Neural progenitor cell (in vitro differentiated cells): Measurements from ENCODE around the gene GALNT17. TPM values are rescaled to one million over a fixed set of nuclear protein-coding genes. Genes with fewer than 3 reads are reported as not detected.
A peak's percentile ranks its signal among the peaks of the same experiment; 100 is the strongest.

ENCODE experiments used
- DNase-seq: peaks from one replicate; pipeline ENCODE4 v3.0.0-alpha.2; 2016; ENCODE audit warnings: low spot score
- H2AFZ ChIP-seq: fragments of 200-600 bp; sonication (generic); replicated peaks from 2 replicates; pipeline ENCODE4 v1.6.1; 2016; ENCODE audit warnings: antibody characterized with exemption
- H3F3A ChIP-seq: fragments of 200-600 bp; sonication (generic); 2 replicates; pipeline ENCODE4 v1.6.1; 2016; ENCODE audit warnings: antibody characterized with exemption, low read depth
- H3K27ac ChIP-seq: fragments of 200-600 bp; sonication (generic); 2 replicates; pipeline ENCODE4 v1.5.1; 2016; ENCODE audit warnings: mild to moderate bottlenecking
- H3K27me3 ChIP-seq: fragments of 200-600 bp; sonication (generic); 2 replicates; pipeline ENCODE4 v1.6.1; 2016; ENCODE audit warnings: mild to moderate bottlenecking, moderate library complexity
- H3K36me3 ChIP-seq: fragments of 200-600 bp; sonication (generic); 2 replicates; pipeline ENCODE4 v1.5.1; 2016
- H3K4me1 ChIP-seq: fragments of 200-600 bp; sonication (generic); 2 replicates; pipeline ENCODE4 v1.6.1; 2016; ENCODE audit warnings: mixed run types
- H3K4me2 ChIP-seq: fragments of 200-600 bp; sonication (generic); 2 replicates; pipeline ENCODE4 v1.6.1; 2016
- H3K4me3 ChIP-seq: fragments of 200-600 bp; sonication (generic); 2 replicates; pipeline ENCODE4 v1.5.1; 2016
- H3K79me2 ChIP-seq: fragments of 200-600 bp; sonication (generic); 2 replicates; pipeline ENCODE4 v1.6.1; 2016; ENCODE audit warnings: low read depth
- H3K9ac ChIP-seq: fragments of 200-600 bp; sonication (generic); 2 replicates; pipeline ENCODE4 v1.6.1; 2016
- H3K9me3 ChIP-seq: fragments of 200-600 bp; sonication (generic); 2 replicates; pipeline ENCODE4 v1.5.1; 2016; ENCODE audit warnings: low read depth
- H4K20me1 ChIP-seq: fragments of 200-600 bp; sonication (generic); 2 replicates; pipeline ENCODE4 v1.6.1; 2016; ENCODE audit warnings: low read depth
- H3K27ac Mint-ChIP-seq: 3 replicates; pipeline ENCODE4 v1.8.0; 2021; ENCODE audit warnings: mixed read lengths
- H3K27me3 Mint-ChIP-seq: 2 replicates; pipeline ENCODE4 v1.8.0; 2022; ENCODE audit warnings: low read depth, mild to moderate bottlenecking, inconsistent platforms, moderate library complexity, mixed read lengths; ENCODE audit not compliant: insufficient read depth
- H3K36me3 Mint-ChIP-seq: 3 replicates; pipeline ENCODE4 v1.8.0; 2021; ENCODE audit warnings: mixed read lengths
- H3K4me1 Mint-ChIP-seq: 3 replicates; pipeline ENCODE4 v1.8.0; 2021; ENCODE audit warnings: mixed read lengths
- H3K4me3 Mint-ChIP-seq: 3 replicates; pipeline ENCODE4 v1.8.0; 2021; ENCODE audit warnings: mild to moderate bottlenecking, moderate library complexity, mixed read lengths
- H3K9me3 Mint-ChIP-seq: 3 replicates; pipeline ENCODE4 v1.8.0; 2020; ENCODE audit warnings: mixed read lengths
- CTCF ChIP-seq: fragments of 200-600 bp; sonication (generic); IDR thresholded peaks from 2 replicates; pipeline ENCODE4 v1.5.1; 2017; ENCODE audit warnings: antibody characterized with exemption, mild to moderate bottlenecking
- EZH2 ChIP-seq: fragments of 200-600 bp; sonication (generic); IDR thresholded peaks from 2 replicates; pipeline ENCODE4 v1.6.1; 2017; ENCODE audit warnings: antibody characterized with exemption, mild to moderate bottlenecking, moderate library complexity
- EZH2phosphoT487 ChIP-seq: fragments of 200-600 bp; sonication (generic); IDR thresholded peaks from 2 replicates; pipeline ENCODE4 v1.6.1; 2017; ENCODE audit warnings: antibody characterized with exemption
- total RNA-seq: library from RNA; depleted of rRNA; stranded (reverse); fragments of >200 nt; gene quantifications from 2 replicates; pipeline ENCODE4 v1.2.3, GENCODE V29; 2015; ENCODE audit warnings: low replicate concordance

Gene GALNT17
- total RNA-seq, 1 donor from 2014 or later: 17.1 TPM

DNA sequence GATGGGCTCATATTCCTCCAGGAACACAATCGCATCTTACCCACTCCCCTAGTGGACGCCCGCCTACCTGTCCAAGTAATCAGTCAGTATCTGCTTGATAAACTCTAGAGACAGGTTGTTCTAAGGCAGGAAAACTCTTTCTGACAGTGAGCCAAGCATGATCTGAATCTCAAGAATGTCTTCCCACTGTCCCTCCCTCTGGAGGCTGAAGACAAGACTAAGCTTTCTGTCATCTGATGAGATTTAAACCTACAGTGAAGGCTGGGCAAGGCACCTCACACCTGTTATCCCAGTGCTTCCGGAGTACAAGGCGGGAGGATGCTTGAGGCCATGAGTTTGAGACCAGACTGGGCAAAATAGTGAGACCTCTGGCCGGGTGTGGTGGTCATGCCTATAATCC, 586.6 kb downstream of the GALNT17 start:
- Histone ChIP-seq H4K20me1 (no peaks in the 10 kb centered on the region), H3K79me2 (no peaks in the 10 kb centered on the region), H3F3A (peaks cover 15% of the 10 kb centered on the region), H3K4me1 (peaks cover 19% of the 10 kb centered on the region), H3K36me3 (no peaks in the 10 kb centered on the region), H3K4me2 (no peak overlapping the region), H3K4me3 (no peak overlapping the region), H3K9me3 (no peaks in the 10 kb centered on the region), H2AFZ (no peak overlapping the region), H3K27ac (no peak overlapping the region), H3K27me3 (no peaks in the 10 kb centered on the region), H3K9ac (no peak overlapping the region)
- Mint-ChIP-seq H3K27me3 (peaks cover 6% of the 10 kb centered on the region), H3K36me3 (no peaks in the 10 kb centered on the region), H3K4me3 (no peak overlapping the region), H3K27ac (no peak overlapping the region), H3K9me3 (no peaks in the 10 kb centered on the region), H3K4me1 (peaks cover 18% of the 10 kb centered on the region)
- DNase-seq: peak; percentile 14
- TF ChIP-seq EZH2: no peak
- no peak for TF ChIP-seq CTCF
- no peak for TF ChIP-seq EZH2phosphoT487

GRCh38 chr7:71721742-71722141, 589.8 kb downstream of the GALNT17 start:
- no peak overlapping the region for H3K4me3 Mint-ChIP-seq
- Histone ChIP-seq H3K27ac (no peak overlapping the region), H3F3A (peaks cover 9% of the 10 kb centered on the region), H3K9ac (no peak overlapping the region), H4K20me1 (no peaks in the 10 kb centered on the region), H3K79me2 (no peaks in the 10 kb centered on the region), H2AFZ (no peak overlapping the region), H3K4me1 (peaks cover 12% of the 10 kb centered on the region), H3K36me3 (no peaks in the 10 kb centered on the region), H3K9me3 (no peaks in the 10 kb centered on the region), H3K27me3 (no peaks in the 10 kb centered on the region), H3K4me3 (no peak overlapping the region), H3K4me2 (no peak overlapping the region)
- H3K4me1 Mint-ChIP-seq: peaks cover 11% of the 10 kb centered on the region
- H3K36me3 Mint-ChIP-seq: no peaks in the 10 kb centered on the region
- no peak for DNase-seq
- no peaks in the 10 kb centered on the region for H3K9me3 Mint-ChIP-seq
- H3K27ac Mint-ChIP-seq: no peak overlapping the region
- TF ChIP-seq EZH2: no peak
- no peak for TF ChIP-seq CTCF
- TF ChIP-seq EZH2phosphoT487: no peak
- peaks cover 4% of the 10 kb centered on the region for H3K27me3 Mint-ChIP-seq

DNA sequence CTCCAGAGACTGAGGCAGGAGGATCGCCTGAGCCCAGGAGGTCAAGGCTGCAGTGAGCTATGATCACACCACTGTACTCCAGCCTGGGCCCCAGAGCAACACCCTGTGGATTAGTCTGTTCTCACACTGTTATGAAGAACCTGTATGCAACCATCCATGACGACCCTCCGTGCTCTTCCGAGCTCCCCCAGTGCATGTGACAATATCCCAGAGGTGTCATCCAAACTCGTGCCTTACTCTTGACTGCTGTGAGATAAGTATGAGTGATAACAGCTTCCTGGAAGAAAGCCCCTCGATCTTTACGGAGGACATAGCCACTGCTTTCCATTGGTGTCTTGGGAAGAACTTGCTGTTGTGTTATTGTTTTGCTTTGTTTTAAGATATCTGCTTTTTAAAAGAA, 591.9 kb downstream of the GALNT17 start:
- Histone ChIP-seq H4K20me1 (no peaks in the 10 kb centered on the region), H3K4me3 (no peak overlapping the region), H3K9me3 (no peaks in the 10 kb centered on the region), H3K79me2 (no peaks in the 10 kb centered on the region), H3K4me2 (no peak overlapping the region), H3K9ac (no peak overlapping the region), H3K27ac (no peak overlapping the region), H3K27me3 (no peaks in the 10 kb centered on the region), H2AFZ (no peak overlapping the region), H3K4me1 (no peaks in the 10 kb centered on the region), H3K36me3 (no peaks in the 10 kb centered on the region), H3F3A (no peaks in the 10 kb centered on the region)
- H3K9me3 Mint-ChIP-seq: peaks cover 7% of the 10 kb centered on the region
- no peaks in the 10 kb centered on the region for H3K4me1 Mint-ChIP-seq
- H3K4me3 Mint-ChIP-seq: no peak overlapping the region
- H3K27me3 Mint-ChIP-seq: peaks cover 6% of the 10 kb centered on the region
- H3K27ac Mint-ChIP-seq: no peak overlapping the region
- no peaks in the 10 kb centered on the region for H3K36me3 Mint-ChIP-seq
- no peak for TF ChIP-seq EZH2
- no peak for TF ChIP-seq CTCF
- TF ChIP-seq EZH2phosphoT487: no peak
- no peak for DNase-seq

DNA sequence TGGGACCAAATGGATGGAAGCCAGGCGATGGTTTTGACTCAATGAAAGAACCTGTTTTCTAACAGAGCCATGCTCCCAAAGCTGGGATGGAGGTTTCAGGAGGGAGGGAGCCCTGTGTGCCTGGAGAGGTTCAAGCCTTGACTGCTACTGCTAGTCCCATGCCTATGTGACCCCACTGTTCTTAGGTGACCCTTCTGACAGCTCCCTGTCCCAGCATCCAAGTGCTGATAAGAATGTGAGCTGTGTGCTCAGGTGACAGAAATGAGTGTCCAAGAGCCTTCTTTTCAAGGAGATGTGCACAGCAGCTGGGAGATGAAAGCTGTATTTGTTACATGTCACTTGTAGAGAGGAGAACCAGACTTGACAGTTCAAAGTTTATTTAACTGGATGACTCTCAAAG, 595.4 kb downstream of the GALNT17 start:
- no peaks in the 10 kb centered on the region for H3K36me3 Mint-ChIP-seq
- H3K27me3 Mint-ChIP-seq: peaks cover 4% of the 10 kb centered on the region
- no peaks in the 10 kb centered on the region for H3K27me3 ChIP-seq
- no peaks in the 10 kb centered on the region for H3F3A ChIP-seq
- H3K4me3 Mint-ChIP-seq: no peak overlapping the region
- no peak for DNase-seq
- no peak overlapping the region for H3K27ac Mint-ChIP-seq
- H3K4me3 ChIP-seq: no peak overlapping the region
- H3K9ac ChIP-seq: no peak overlapping the region
- no peaks in the 10 kb centered on the region for H3K79me2 ChIP-seq
- no peak overlapping the region for H3K27ac ChIP-seq
- no peak overlapping the region for H3K4me2 ChIP-seq
- no peak for TF ChIP-seq EZH2phosphoT487
- TF ChIP-seq CTCF: no peak
- TF ChIP-seq EZH2: no peak
- no peaks in the 10 kb centered on the region for H3K9me3 ChIP-seq
- H3K36me3 ChIP-seq: no peaks in the 10 kb centered on the region
- no peaks in the 10 kb centered on the region for H3K4me1 ChIP-seq
- H4K20me1 ChIP-seq: no peaks in the 10 kb centered on the region
- H3K9me3 Mint-ChIP-seq: peaks cover 14% of the 10 kb centered on the region
- H2AFZ ChIP-seq: no peak overlapping the region
- peaks cover 3% of the 10 kb centered on the region for H3K4me1 Mint-ChIP-seq
